ENCODE data around the gene MORC4.

- TF ChIP-seq CTCF (IDR thresholded peaks at IDR 0.05; ENCODE audit: poor library complexity), result no peak
- no peak for TF ChIP-seq EZH2phosphoT487 (IDR thresholded peaks at IDR 0.05; ENCODE audit: low read depth, severe bottlenecking, unreplicated experiment)
- no peak for TF ChIP-seq EZH2 (IDR thresholded peaks at IDR 0.05; ENCODE audit: borderline replicate concordance)
Measured at GRCh38 chrX:106935175-106935574, 64.8 kb downstream of the MORC4 start.
